Heart right ventricle (tissue), 16 donors: ENCODE results near the gene GLS. TPM values are rescaled to one million over a fixed set of nuclear protein-coding genes. Genes with fewer than 3 reads are reported as not detected.

Experiments used
- ATAC-seq, 8 donors: fragments of 200-7000 bp; cut with Tn5 transposase; one replicate each; pipeline ENCODE4 v1.9.1; 2020; ENCODE audit warnings: mild to moderate bottlenecking in 8 of 8, moderate library complexity in 8 of 8, moderate number of reproducible peaks in 1 of 8
- DNase-seq, 2 donors: peaks; one replicate each; pipeline ENCODE4 v3.0.0-alpha.2; 2020
- H3K27ac ChIP-seq, 10 donors: fragments of 200-600 bp; sonication (generic) in 2 of 10; one replicate each; pipeline versions ENCODE4 v1.5.0 to v1.8.0; 2020 to 2022; ENCODE audit warnings: mild to moderate bottlenecking in 3 of 10
- H3K27me3 ChIP-seq, 7 donors: fragments of 200-600 bp; one replicate each; pipeline ENCODE4 v1.8.0; 2021 to 2022; ENCODE audit warnings: mild to moderate bottlenecking in 2 of 7
- H3K36me3 ChIP-seq, 9 donors: fragments of 200-600 bp; sonication (generic) in 1 of 9; one replicate each; pipeline versions ENCODE4 v1.5.0 to v1.8.0; 2020 to 2022; ENCODE audit warnings: mild to moderate bottlenecking in 2 of 9
- H3K4me1 ChIP-seq, 9 donors: fragments of 200-600 bp; sonication (generic) in 1 of 9; one replicate each; pipeline versions ENCODE4 v1.5.0 to v1.8.0; 2020 to 2022; ENCODE audit warnings: mild to moderate bottlenecking in 4 of 9
- H3K4me3 ChIP-seq, 10 donors: fragments of 200-600 bp; sonication (generic) in 2 of 10; one replicate each; pipeline versions ENCODE4 v1.5.0 to v1.8.0; 2020 to 2022; ENCODE audit warnings: mild to moderate bottlenecking in 7 of 10, moderate library complexity in 2 of 10
- H3K9me3 ChIP-seq, 11 donors: fragments of 200-600 bp in 10 of 11; sonication (generic) in 2 of 11; one replicate each; pipeline versions ENCODE4 v1.5.0 to v1.8.0; 2013 to 2022; ENCODE audit warnings: mild to moderate bottlenecking in 2 of 11, control low read depth in 1 of 11, moderate library complexity in 1 of 11
- CTCF ChIP-seq, 9 donors: fragments of 200-600 bp; sonication (generic) in 2 of 9; IDR thresholded peaks; one replicate each; pipeline versions ENCODE4 v1.5.0 to v1.8.0; 2021 to 2022; ENCODE audit warnings: antibody characterized with exemption in 9 of 9, mild to moderate bottlenecking in 5 of 9, moderate library complexity in 1 of 9
- WGBS, 2 donors: extraction: QIAGEN DNeasy Blood & Tissue Kit; methylation state at CpG; one replicate each; pipeline ENCODE4 v1.1.7; 2013; ENCODE audit warnings: inconsistent platforms in 1 of 2; 5-methylcytosine and 5-hydroxymethylcytosine counted together
- intact Hi-C, 10 donors: fragments of 100-400 bp; cut with DNase I; formaldehyde crosslinking; loops; one replicate each; pipeline versions ENCODE4 v1.11.1 to v1.14.2; 2022
- polyA plus RNA-seq, 2 donors: library from polyadenylated mRNA; stranded (reverse); fragments of 200-250 nt; gene quantifications; one replicate each; pipeline ENCODE4 v1.2.3, GENCODE V29; 2013
- total RNA-seq, 10 donors: library from RNA; stranded (reverse); fragmentation: NEBNext Ultra II Directional in 3 of 10; extraction: Animal tissue kit (Norgen Biotek cat#: 25700) in 3 of 10; gene quantifications; one replicate each; pipeline versions ENCODE4 v1.2.1 to v1.2.4, GENCODE V29; 2021 to 2023
- donor health status: Arrhythmogenic right ventricular cardiomyopathy.
- donor health status: ischemic (EF 13 %, LVEDD 7.1; RV severe dilation, severe dysfunction).
- donor health status: healthy with polysubstance abuse.
- donor health status: DM: no; HTN: yes; CAD: no.
- donor health status: DM: no; HTN: no; CAD: no.
- donor health status: ischemic (EF 25% LVEDD 6.9; RV normal size, moderate dysfunction).
- donor health status: ischemic (EF 25% LVEDD 5.7; RV mildly dilated, moderate dysfunction).
- donor health status: healthy.
- donor health status: DM: yes; HTN: yes; CAD: no.
- donor health status: Ischemic cardiomyopathy.
- donor health status: ischemic (EF 35%, LVEDD 5.7; RV mildly dilated, moderate dysfunction).
- donor health status: nonischemic (EF 11% LVEDD 7.7; RV severe dilation, severe dysfunction).
- donor health status: DM: yes; HTN: yes; CAD: no.
- donor health status: PGD.
- donor health status: ischemic (EF 29% LVEDD 5.4; RV normal size, mild dysfunction).
- donor health status: nonischemic (EF 23%, LVEDD 6.1; RV moderate dilation, normal function).

GLS gene
- total and polyA plus RNA-seq, 12 donors = 17.1 to 73.5 (median 54.3) TPM

- no peaks in the 10 kb centered on the region for H3K9me3 ChIP-seq
- intact Hi-C loops = loop anchor here in 3 of 10 donors (5.0 kb wide), 2 partner anchors 129 to 159 kb away; partner anchors contain the start of gene GLS (in 2 of the 3)
- DNase-seq = no peak
- peak overlapping the region in 5 of 10 donors; percentile 80 to 98 (median 91) for H3K4me3 ChIP-seq
- ATAC-seq = no peak
- peaks cover 0 to 69% (median 31%) of the 10 kb centered on the region in 9 donors for H3K36me3 ChIP-seq
- H3K4me1 ChIP-seq = peaks cover 0 to 81% (median 37%) of the 10 kb centered on the region in 9 donors
- TF ChIP-seq CTCF (IDR thresholded peaks at IDR 0.05) = no peak
- WGBS, 2 donors = 85 to 86% methylated on average over 14 of the region's 14 CpGs
- H3K27ac ChIP-seq = peak overlapping the region in 1 of 10 donors; percentile 12
- H3K27me3 ChIP-seq = no peaks in the 10 kb centered on the region
These were observed 130.6 kb downstream of the GLS start for GRCh38 chr2:191010887-191011885.

GRCh38 chr2:191012346-191012745 is 131.7 kb downstream of the GLS start:
- intact Hi-C loops = loop anchor here in 3 of 10 donors (5.0 kb wide), 2 partner anchors 130 to 160 kb away; partner anchors contain the start of gene GLS (in 2 of the 3)
- H3K4me1 ChIP-seq = peaks cover 0 to 74% (median 37%) of the 10 kb centered on the region in 9 donors
- ATAC-seq = no peak

GRCh38 chr2:191012845-191013681 is 132.4 kb downstream of the GLS start:
- peaks cover 0 to 70% (median 37%) of the 10 kb centered on the region in 9 donors for H3K4me1 ChIP-seq

More at GRCh38 chr2:191012346-191012745, 131.7 kb downstream of the GLS start:
- Histone ChIP-seq H3K36me3 (peaks cover 0 to 57% (median 20%) of the 10 kb centered on the region in 9 donors), H3K27ac (peak overlapping the region in 3 of 10 donors; percentile 90 to 97 (median 92)), H3K27me3 (no peaks in the 10 kb centered on the region), H3K4me3 (peak overlapping the region in 8 of 10 donors; percentile 67 to 98 (median 86)), H3K9me3 (no peaks in the 10 kb centered on the region)
- no peak for TF ChIP-seq CTCF (IDR thresholded peaks at IDR 0.05)
- DNase-seq = no peak
- 95 to 99% methylated on average over 3 of the region's 3 CpGs for WGBS, 2 donors

More at GRCh38 chr2:191012845-191013681, 132.4 kb downstream of the GLS start:
- 31 to 36% methylated on average over 14 of the region's 14 CpGs for WGBS, 2 donors
- intact Hi-C loops = loop anchor here in 3 of 10 donors (5.0 kb wide), 2 partner anchors 131 to 161 kb away; partner anchors contain the start of gene GLS (in 2 of the 3)
- no peaks in the 10 kb centered on the region for H3K27me3 ChIP-seq
- H3K27ac ChIP-seq = peak overlapping the region; percentile 83 to 97 (median 93)
- no peak for TF ChIP-seq CTCF (IDR thresholded peaks at IDR 0.05)
- ATAC-seq (peak in 6 of 8 donors; percentile 3 to 28 (median 22)), DNase-seq (no peak)
- peak overlapping the region; percentile 67 to 98 (median 84) for H3K4me3 ChIP-seq
- no peaks in the 10 kb centered on the region for H3K9me3 ChIP-seq
- peaks cover 0 to 50% (median 12%) of the 10 kb centered on the region in 9 donors for H3K36me3 ChIP-seq
